K562 (cell line): ENCODE measurements around the gene MDH2. TPM values are rescaled to one million over a fixed set of nuclear protein-coding genes. Genes with fewer than 3 reads are reported as not detected.

ENCODE experiments used
- CREM ChIP-seq: IDR thresholded peaks from 2 replicates; pipeline ENCODE4 v1.6.1; 2014; ENCODE audit warnings: antibody characterized with exemption, low read depth
- DDX20 ChIP-seq: fragments of 450-650 bp; IDR thresholded peaks from 2 replicates; pipeline ENCODE4 v1.6.1; 2016; ENCODE audit warnings: missing genetic modification characterization, low read depth, mild to moderate bottlenecking, missing compliant biosample characterization, moderate library complexity
- FOXK2 ChIP-seq, 2 experiments: fragments of 450-650 bp; IDR thresholded peaks in 1 of 2; conservative IDR thresholded peaks in 1 of 2; 2 replicates each; pipeline ENCODE4 v1.6.1; 2016; ENCODE audit warnings: low read depth in 2 of 2, mild to moderate bottlenecking in 1 of 2
- HDAC3 ChIP-seq: fragments of 450-650 bp; IDR thresholded peaks from 2 replicates; pipeline ENCODE4 v1.6.1; 2018; ENCODE audit warnings: borderline replicate concordance, mild to moderate bottlenecking, moderate library complexity; ENCODE audit not compliant: partially characterized antibody
- KDM5B ChIP-seq: fragments of 200-600 bp; sonication (generic); IDR thresholded peaks from 2 replicates; pipeline ENCODE4 v1.6.1; 2012; ENCODE audit warnings: low read depth, mild to moderate bottlenecking, moderate library complexity, low read length, control low read depth, inconsistent platforms; ENCODE audit not compliant: insufficient replicate concordance
- L3MBTL2 ChIP-seq: fragments of 450-650 bp; IDR thresholded peaks from 2 replicates; pipeline ENCODE4 v1.6.1; 2016; ENCODE audit warnings: mild to moderate bottlenecking, moderate library complexity
- MEIS2 ChIP-seq: fragments of 450-650 bp; IDR thresholded peaks from 2 replicates; pipeline ENCODE4 v1.6.1; 2014; ENCODE audit warnings: mild to moderate bottlenecking; ENCODE audit not compliant: partially characterized antibody
- MTA1 ChIP-seq: fragments of 450-650 bp; IDR thresholded peaks from 2 replicates; pipeline ENCODE4 v1.6.1; 2017; ENCODE audit warnings: borderline replicate concordance
- NEUROD1 ChIP-seq: fragments of 150-350 bp; IDR thresholded peaks from 2 replicates; pipeline ENCODE4 v1.6.1; 2014; ENCODE audit warnings: borderline replicate concordance, low read length, low read depth; ENCODE audit not compliant: partially characterized antibody
- RBBP5 ChIP-seq: fragments of 200-600 bp; sonication (generic); IDR thresholded peaks from 2 replicates; pipeline ENCODE4 v1.6.1; 2012; ENCODE audit warnings: borderline replicate concordance, mild to moderate bottlenecking, low read length, control low read depth, inconsistent platforms; ENCODE audit not compliant: insufficient read depth, poor library complexity, severe bottlenecking
- RCOR1 ChIP-seq, 2 experiments: IDR thresholded peaks; 2 replicates each; pipeline ENCODE4 v1.6.1; 2012; ENCODE audit warnings: low read depth in 2 of 2, low read length in 2 of 2, borderline replicate concordance in 1 of 2, improper control_type of control experiment in 1 of 2
- ZBTB49 ChIP-seq: sonication (generic); formaldehyde crosslinking; IDR thresholded peaks from 2 replicates; pipeline ENCODE4 v1.8.0; 2022; ENCODE audit warnings: missing genetic modification reagents, mild to moderate bottlenecking, borderline replicate concordance
- ZEB2 ChIP-seq: fragments of 450-650 bp; IDR thresholded peaks from 2 replicates; pipeline ENCODE4 v1.6.1; 2016
- ZFP1 ChIP-seq: fragments of 450-650 bp; formaldehyde crosslinking; IDR thresholded peaks from 2 replicates; pipeline ENCODE4 v1.4.0; 2020; ENCODE audit warnings: mild to moderate bottlenecking, mixed read lengths
- polyA plus RNA-seq, 8 experiments: library from polyadenylated mRNA; depleted of rRNA in 4 of 8; stranded (reverse) in 5 of 8; unstranded in 3 of 8; fragments of >200 nt; fragmentation: Nextera tagmentation in 2 of 8; fragmentation: Illumina TruSeq in 1 of 8; extraction: Ambion mirVana in 2 of 8; extraction: Trizol in 1 of 8; gene quantifications; 2 replicates each; pipeline versions ENCODE4 v1.2.1 to v1.2.3, GENCODE V29; 2011 to 2014; ENCODE audit warnings: inconsistent platforms in 1 of 8, missing spikeins in 1 of 8
- total RNA-seq, 7 experiments: library from RNA; depleted of rRNA in 6 of 7; stranded (reverse); fragments of >200 nt in 6 of 7; fragmentation: Illumina TruSeq in 2 of 7; extraction: Trizol in 2 of 7; gene quantifications; 2 replicates each; pipeline versions ENCODE4 v1.2.1 to v1.2.3, GENCODE V29; 2011 to 2021; ENCODE audit warnings: low replicate concordance in 1 of 7
- TF ChIP-seq, protein P1 (sequence below): fragments of 450-650 bp; IDR thresholded peaks from 2 replicates; pipeline ENCODE4 v1.6.1; 2016
- TF ChIP-seq, protein P2 (sequence below), 2 experiments: fragments of 450-650 bp; IDR thresholded peaks; 2 replicates each; pipeline ENCODE4 v1.6.1; 2016; ENCODE audit warnings: mild to moderate bottlenecking in 2 of 2, borderline replicate concordance in 1 of 2, low read depth in 1 of 2, moderate library complexity in 1 of 2

Gene MDH2
- total and polyA plus RNA-seq, 9 of the 15 experiments (the other 6 are each of a cell fraction or from before 2014, with no cell fraction given) = 106 to 701 (median 242) TPM

- TF ChIP-seq ZBTB49 (CRISPR knock-in tag) (no peak), KDM5B (no peak), ZEB2 (peak; percentile 85), MEIS2 (peak; percentile 77), MTA1 (peak; percentile 83; the same call in 1 of the 2 replicates), HDAC3 (peak; percentile 22), ZFP1 (CRISPR knock-in tag) (no peak), CREM (peak; percentile 69), RCOR1 (IDR thresholded peaks at IDR 0.05; ENCODE audit: borderline replicate concordance in 1 of 2, low read depth in 2 of 2, low read length in 2 of 2) (peak in 1 of 2 experiments; percentile 55; a peak in 1 of 4 replicates), RBBP5 (no peak), L3MBTL2 (peak; percentile 19; the same call in 1 of the 2 replicates), NEUROD1 (no peak), FOXK2 (conservative IDR thresholded peaks at IDR 0.05 in 1 of 2, IDR thresholded peaks at IDR 0.05 in 1 of 2; ENCODE audit: low read depth in 2 of 2) (0 out of 4 replicates have a peak, but pooled peaks of 1 of the 2 experiments have one; percentile 55), DDX20 (tag) (no peak)
- TF ChIP-seq, protein P1, sequence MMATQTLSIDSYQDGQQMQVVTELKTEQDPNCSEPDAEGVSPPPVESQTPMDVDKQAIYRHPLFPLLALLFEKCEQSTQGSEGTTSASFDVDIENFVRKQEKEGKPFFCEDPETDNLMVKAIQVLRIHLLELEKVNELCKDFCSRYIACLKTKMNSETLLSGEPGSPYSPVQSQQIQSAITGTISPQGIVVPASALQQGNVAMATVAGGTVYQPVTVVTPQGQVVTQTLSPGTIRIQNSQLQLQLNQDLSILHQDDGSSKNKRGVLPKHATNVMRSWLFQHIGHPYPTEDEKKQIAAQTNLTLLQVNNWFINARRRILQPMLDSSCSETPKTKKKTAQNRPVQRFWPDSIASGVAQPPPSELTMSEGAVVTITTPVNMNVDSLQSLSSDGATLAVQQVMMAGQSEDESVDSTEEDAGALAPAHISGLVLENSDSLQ = peak; percentile 62; the same call in 1 of the 2 replicates
- TF ChIP-seq, protein P2, sequence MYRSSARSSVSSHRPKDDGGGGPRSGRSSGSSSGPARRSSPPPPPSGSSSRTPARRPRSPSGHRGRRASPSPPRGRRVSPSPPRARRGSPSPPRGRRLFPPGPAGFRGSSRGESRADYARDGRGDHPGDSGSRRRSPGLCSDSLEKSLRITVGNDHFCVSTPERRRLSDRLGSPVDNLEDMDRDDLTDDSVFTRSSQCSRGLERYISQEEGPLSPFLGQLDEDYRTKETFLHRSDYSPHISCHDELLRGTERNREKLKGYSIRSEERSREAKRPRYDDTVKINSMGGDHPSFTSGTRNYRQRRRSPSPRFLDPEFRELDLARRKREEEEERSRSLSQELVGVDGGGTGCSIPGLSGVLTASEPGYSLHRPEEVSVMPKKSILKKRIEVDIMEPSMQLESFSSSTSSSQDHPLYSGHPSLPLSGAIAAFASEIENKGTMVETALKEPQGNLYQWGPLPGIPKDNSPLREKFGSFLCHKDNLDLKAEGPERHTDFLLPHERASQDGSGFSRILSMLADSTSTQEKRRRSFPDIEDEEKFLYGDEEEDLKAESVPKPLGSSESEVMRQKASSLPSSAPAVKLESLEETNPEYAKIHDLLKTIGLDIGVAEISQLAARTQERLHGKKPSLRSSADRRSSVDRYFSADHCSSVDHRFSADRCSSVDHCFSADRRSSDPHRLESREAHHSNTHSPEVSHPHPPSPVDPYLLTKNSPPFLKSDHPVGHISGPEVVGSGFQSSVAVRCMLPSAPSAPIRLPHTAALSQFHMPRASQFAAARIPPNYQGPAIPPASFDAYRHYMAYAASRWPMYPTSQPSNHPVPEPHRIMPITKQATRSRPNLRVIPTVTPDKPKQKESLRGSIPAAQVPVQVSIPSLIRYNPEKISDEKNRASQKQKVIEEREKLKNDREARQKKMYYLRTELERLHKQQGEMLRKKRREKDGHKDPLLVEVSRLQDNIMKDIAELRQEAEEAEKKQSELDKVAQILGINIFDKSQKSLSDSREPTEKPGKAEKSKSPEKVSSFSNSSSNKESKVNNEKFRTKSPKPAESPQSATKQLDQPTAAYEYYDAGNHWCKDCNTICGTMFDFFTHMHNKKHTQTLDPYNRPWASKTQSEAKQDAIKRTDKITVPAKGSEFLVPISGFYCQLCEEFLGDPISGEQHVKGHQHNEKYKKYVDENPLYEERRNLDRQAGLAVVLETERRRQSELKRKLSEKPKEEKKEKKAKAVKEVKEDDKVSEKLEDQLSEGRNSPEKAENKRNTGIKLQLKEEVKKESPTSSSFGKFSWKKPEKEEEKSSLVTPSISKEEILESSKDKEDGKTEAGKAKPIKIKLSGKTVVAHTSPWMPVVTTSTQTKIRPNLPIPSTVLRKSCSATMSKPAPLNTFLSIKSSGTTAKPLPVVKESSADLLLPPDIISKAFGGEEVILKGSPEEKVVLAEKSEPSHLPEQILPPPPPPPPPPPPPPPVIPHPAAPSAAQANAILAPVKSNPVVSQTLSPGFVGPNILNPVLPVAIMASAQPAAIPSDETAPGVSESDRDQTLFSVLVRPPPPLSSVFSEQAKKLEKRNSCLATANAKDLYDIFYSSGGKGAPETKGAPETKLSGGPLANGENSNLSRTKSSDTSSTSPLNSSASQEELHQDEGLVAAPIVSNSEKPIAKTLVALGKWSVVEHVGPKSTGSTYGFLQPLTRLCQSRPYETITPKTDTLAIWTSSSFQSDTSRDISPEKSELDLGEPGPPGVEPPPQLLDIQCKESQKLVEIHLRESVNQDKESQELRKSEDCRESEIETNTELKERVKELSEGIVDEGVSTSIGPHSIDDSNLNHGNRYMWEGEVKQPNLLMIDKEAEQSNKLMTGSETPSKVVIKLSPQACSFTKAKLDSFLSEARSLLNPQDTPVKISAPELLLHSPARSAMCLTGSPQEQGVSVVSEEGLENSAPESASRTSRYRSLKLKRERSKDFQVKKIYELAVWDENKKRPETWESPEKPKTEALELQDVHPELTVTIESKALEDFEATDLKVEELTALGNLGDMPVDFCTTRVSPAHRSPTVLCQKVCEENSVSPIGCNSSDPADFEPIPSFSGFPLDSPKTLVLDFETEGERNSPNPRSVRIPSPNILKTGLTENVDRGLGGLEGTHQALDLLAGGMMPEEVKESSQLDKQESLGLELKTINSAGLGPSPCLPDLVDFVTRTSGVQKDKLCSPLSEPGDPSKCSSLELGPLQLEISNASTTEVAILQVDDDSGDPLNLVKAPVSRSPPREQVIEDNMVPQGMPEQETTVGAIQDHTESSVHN (IDR thresholded peaks at IDR 0.05; ENCODE audit: borderline replicate concordance in 1 of 2, low read depth in 1 of 2) = peak in 1 of 2 experiments; percentile 86; a peak in 2 of 4 replicates
These were observed 29.5 kb downstream of the MDH2 start (continued) for GRCh38 chr7:76077435-76077834.
